NCI-H1105 treated with DMSO at 0.1 percent for 48 hours (cell line): Measurements from ENCODE around the gene PIK3C2A.
A peak's percentile ranks its signal among the peaks of the same experiment; 100 is the strongest.
"Not testable (repeated sequence)": the region's sequence is repeated elsewhere in the genome, so short reads cannot be mapped to it uniquely, and the experiment has no call there.

ENCODE experiments used
- DNase-seq: peaks from one replicate; lab custom pipeline; 2025; lab: John Stamatoyannopoulos, UW

Gene PIK3C2A

GRCh38 chr11:17207317-17208256 is at the start of gene PIK3C2A:
PIK3C2A (minus strand) TSS chr11:17207986; CDS start chr11:17169741, 38,245 bp downstream.
- peak; percentile 95 for DNase-seq

GRCh38 chr11:17257196-17257595 is 49.4 kb upstream of the PIK3C2A start:
- no peak for DNase-seq

- DNase-seq = no peak
Observed at GRCh38 chr11:17256512-17256911, 48.7 kb upstream of the PIK3C2A start.

- DNase-seq = no peak
Observed at GRCh38 chr11:17252704-17253103, 44.9 kb upstream of the PIK3C2A start.

- no peak for DNase-seq
Observed at GRCh38 chr11:17250561-17251350, 43.0 kb upstream of the PIK3C2A start.

- no peak for DNase-seq
Observed at GRCh38 chr11:17244046-17244445, 36.3 kb upstream of the PIK3C2A start.

- DNase-seq = not testable (repeated sequence)
Observed at GRCh38 chr11:17242954-17243353, 35.2 kb upstream of the PIK3C2A start.

GRCh38 chr11:17240780-17241179 is 33.0 kb upstream of the PIK3C2A start:
- DNase-seq = no peak

- DNase-seq = not testable (repeated sequence)
Observed at GRCh38 chr11:17239927-17240326, 32.1 kb upstream of the PIK3C2A start.

- DNase-seq = no peak
Observed at GRCh38 chr11:17238377-17238776, 30.6 kb upstream of the PIK3C2A start.

- DNase-seq = no peak
Observed at GRCh38 chr11:17233101-17233500, 25.3 kb upstream of the PIK3C2A start.

- no peak for DNase-seq
Observed at GRCh38 chr11:17230867-17231851, 23.4 kb upstream of the PIK3C2A start.

- DNase-seq = no peak
Observed at GRCh38 chr11:17229481-17230152, 21.8 kb upstream of the PIK3C2A start.

GRCh38 chr11:17228186-17228925 is 20.6 kb upstream of the PIK3C2A start:
- DNase-seq = not testable (repeated sequence)

- no peak for DNase-seq
Observed at GRCh38 chr11:17224727-17225126, 16.9 kb upstream of the PIK3C2A start.

- DNase-seq = no peak
Observed at GRCh38 chr11:17221968-17222367, 14.2 kb upstream of the PIK3C2A start.

- DNase-seq = no peak
Observed at GRCh38 chr11:17219016-17219415, 11.2 kb upstream of the PIK3C2A start.

GRCh38 chr11:17218403-17218802 is 10.6 kb upstream of the PIK3C2A start:
- no peak for DNase-seq

- DNase-seq = no peak
Observed at GRCh38 chr11:17217401-17217800, 9.6 kb upstream of the PIK3C2A start.

- no peak for DNase-seq
Observed at GRCh38 chr11:17214338-17214737, 6.6 kb upstream of the PIK3C2A start.
